Liver (tissue), 3 donors: ENCODE results near the gene LPAR3.

ENCODE experiments used
- ATF3 ChIP-seq: IDR thresholded peaks from 2 replicates; pipeline ENCODE4 v1.6.1; 2016; ENCODE audit warnings: antibody characterized with exemption
- CTCF ChIP-seq: fragments of 150-350 bp; IDR thresholded peaks from 2 replicates; pipeline ENCODE4 v1.5.1; 2017; ENCODE audit warnings: improper control_type of control experiment, low read depth, low read length; ENCODE audit not compliant: missing input control
- FOXA1 ChIP-seq: IDR thresholded peaks from 2 replicates; pipeline ENCODE4 v1.6.1; 2016; ENCODE audit warnings: antibody characterized with exemption
- GABPA ChIP-seq, 2 donors: IDR thresholded peaks in 1 of 2; conservative IDR thresholded peaks in 1 of 2; 2 replicates each; pipeline ENCODE4 v1.6.1; 2016; ENCODE audit warnings: antibody characterized with exemption in 2 of 2, mild to moderate bottlenecking in 1 of 2, moderate library complexity in 1 of 2
- HNF4G ChIP-seq: IDR thresholded peaks from 2 replicates; pipeline ENCODE4 v1.6.1; 2016; ENCODE audit warnings: antibody characterized with exemption
- RAD21 ChIP-seq, 2 donors: IDR thresholded peaks; 2 replicates each; pipeline ENCODE4 v1.6.1; 2016; ENCODE audit warnings: antibody characterized with exemption in 2 of 2, mild to moderate bottlenecking in 2 of 2
- ZBTB33 ChIP-seq: IDR thresholded peaks from 2 replicates; pipeline ENCODE4 v1.6.1; 2016; ENCODE audit warnings: antibody characterized with exemption
- donor health status: healthy.
- donor health status: healthy.

- no peak for TF ChIP-seq CTCF
- no peak for TF ChIP-seq ZBTB33
- TF ChIP-seq RAD21 (IDR thresholded peaks at IDR 0.05), result no peak
- no peak for TF ChIP-seq GABPA (IDR thresholded peaks at IDR 0.05 in 1 of 2, conservative IDR thresholded peaks at IDR 0.05 in 1 of 2)
- TF ChIP-seq FOXA1, result no peak
- TF ChIP-seq HNF4G, result no peak
- no peak for TF ChIP-seq ATF3
Observed at GRCh38 chr1:84856726-84857270, 36.2 kb downstream of the LPAR3 start.
